Activated CD4-positive, alpha-beta T cell treated with anti-CD3 and anti-CD28 coated beads, Interleukin-2, amount 50 U/mL, for 16 hours (primary cell): ENCODE measurements around the gene LRWD1.
"Not testable (repeated sequence)": the region's sequence is repeated elsewhere in the genome, so short reads cannot be mapped to it uniquely, and the experiment has no call there.

Experiments used
- DNase-seq: peaks from one replicate; pipeline ENCODE4 v3.0.0-alpha.2; 2020

Gene LRWD1

DNA sequence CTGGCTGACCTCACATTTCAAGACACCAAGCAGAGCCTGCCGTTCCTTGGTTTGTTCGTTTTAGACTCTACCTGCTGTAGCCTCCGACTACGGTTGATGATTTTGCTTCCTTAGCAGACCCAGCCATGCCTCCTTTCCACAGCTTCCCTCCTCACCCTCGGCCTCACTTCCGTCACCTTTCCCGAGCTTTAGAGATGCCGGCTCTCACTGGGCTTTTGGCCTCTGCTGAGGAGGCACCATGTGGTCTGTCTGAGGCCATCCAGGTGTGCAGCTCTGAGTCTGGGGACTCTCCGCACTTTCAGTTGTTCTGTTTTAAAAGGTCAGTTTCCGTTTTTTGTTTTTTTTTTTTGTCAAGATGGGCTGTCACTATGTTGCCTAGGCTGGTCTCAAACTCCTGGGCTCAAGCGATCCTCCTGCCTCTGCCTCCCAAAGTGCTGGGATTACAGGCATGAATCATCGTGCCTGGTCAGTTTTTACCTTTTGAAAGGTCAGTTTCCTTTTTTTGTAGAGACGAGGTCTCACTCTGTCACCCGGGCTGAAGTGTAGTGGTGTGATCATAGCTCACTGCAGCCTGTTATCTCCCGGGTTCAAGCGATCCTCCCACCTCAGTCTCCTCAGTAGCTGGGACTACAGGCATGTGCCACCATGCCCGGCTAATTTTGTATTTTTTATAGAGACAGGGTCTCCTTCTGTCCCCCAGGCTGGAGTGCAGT is 19.7 kb upstream of the LRWD1 start:
- no peak for DNase-seq

DNA sequence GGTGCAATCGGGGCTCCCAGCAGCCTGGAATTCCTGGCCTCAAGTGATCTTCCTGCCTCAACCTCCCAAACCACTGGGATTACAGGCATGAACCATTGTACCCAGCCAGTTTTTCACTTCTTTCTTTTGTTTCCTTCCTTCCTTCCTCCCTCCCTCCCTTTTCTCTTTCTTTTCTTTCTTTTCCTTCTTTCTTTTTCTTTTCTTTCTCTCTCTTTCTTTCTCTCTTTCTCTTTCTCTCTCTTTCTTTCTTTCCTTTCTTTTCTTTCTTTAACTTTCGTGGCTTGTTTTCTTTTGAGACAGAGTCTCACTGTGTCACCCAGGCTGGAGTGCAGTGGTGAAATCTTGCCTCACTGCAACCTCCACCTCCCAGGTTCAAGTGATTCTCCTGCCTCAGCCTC is 19.1 kb upstream of the LRWD1 start:
- DNase-seq = no peak

DNA sequence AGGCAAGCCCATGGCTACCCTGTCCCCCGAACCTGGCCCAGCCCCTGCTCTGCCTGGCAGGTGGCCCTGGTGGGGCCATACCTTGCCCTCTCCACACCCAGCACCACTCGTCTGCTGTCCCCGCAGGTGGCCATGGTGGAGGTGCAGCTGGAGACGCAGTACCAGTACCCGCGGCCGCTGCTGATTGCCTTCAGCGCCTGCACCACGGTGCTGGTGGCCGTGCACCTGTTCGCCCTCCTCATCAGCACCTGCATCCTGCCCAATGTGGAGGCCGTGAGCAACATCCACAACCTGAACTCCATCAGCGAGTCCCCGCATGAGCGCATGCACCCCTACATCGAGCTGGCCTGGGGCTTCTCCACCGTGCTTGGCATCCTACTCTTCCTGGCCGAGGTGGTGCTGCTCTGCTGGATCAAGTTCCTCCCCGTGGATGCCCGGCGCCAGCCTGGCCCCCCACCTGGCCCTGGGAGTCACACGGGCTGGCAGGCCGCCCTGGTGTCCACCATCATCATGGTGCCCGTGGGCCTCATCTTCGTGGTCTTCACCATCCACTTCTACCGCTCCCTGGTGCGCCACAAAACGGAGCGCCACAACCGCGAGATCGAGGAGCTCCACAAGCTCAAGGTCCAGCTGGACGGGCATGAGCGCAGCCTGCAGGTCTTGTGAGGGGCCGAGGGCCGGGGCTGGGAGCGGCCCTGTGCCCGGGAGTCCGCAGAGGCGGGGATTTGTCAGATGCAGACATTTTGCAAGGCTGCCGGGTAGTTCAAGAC is 18.2 kb upstream of the LRWD1 start:
- DNase-seq = no peak

DNA sequence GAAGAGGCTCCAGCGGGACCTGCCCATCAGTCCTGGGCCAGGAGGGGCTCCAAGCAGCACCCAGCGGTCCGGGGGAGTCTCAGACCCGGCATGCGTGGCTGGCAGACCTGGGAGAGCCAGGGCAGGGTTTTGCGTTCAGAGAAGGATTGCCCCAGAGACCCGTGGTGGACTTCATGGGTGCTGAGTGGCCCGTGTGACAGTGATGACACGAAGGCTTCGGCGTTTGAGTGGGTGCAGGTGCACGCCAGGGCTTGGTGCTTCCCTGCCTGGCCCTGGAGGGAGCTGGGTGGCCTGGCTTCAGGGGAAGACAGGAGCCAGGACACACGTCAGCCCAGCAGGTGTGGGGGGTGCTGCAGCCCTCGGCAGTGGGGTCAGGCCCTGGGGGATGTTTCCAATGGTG is 17.5 kb upstream of the LRWD1 start:
- no peak for DNase-seq

DNA sequence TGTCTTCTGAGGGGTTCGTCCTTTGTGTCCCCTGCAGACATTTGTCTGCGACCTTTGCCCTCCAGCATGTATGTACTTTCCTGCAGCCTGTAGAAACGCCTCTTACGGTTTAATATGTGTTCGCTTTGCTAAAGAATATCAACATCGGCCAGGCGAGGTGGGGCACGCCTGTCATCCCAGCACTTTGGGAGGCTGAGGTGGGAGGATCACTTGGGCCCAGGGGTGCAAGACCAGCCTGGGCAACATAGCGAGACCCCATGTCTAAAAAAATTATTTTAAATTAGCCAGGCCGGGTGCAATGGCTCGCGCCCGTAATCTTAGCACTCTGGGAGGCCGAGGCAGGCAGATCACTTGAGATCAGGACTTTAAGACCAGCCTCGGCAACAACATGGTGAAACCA is 15.6 kb upstream of the LRWD1 start:
- DNase-seq = no peak

DNA sequence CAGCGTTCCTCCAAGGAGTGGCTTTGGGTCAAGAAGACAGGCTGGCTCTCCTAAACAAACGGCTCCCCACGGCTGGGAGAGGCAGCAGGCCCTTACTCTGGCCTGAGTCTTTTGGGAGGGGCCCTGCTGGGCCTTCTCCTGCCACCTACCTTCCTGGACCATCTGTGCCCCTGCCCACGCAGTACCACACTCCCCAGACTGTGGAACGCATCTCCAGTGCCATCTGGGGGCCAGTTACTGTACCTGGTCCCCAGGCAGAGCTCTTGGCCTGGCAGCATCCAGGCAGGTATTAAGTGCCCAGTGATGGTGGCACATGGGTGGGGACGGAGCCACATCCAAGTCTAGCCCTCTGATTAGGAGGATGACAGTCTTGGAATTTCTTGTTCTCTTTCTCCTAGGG is 14.5 kb upstream of the LRWD1 start:
- no peak for DNase-seq

DNA sequence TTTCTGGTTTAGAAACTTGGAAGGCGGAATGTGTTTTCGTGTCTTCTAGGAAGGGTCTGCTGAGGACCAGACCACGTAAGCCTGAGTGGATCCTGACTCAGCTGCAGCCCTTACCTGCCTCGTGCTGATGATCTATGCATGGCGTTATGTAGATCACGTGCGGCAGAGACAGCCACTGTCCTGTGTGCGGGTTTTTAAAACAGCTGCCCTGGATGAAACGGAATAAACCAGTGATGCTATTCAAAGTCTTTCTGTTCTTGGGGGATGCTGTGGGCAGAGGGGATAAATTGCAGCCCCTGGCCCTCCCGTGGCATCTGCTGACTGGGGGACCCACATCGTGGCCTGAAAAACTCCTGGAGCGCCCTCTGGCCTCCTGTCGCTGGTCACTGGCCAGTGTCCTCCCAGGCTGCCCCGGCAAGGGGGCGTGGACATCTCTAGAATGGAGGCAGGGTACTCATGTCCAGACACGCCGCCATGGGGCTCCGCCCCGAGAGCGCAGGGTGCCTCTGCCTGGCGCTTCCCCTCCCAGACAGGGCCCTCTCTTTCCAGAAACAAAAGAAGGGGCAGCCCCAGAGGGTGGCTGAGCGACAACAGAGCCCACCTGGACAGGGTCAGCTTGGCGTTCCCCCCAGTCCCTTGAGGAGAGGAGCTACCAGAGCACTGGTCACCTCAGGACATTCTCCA is 13.3 kb upstream of the LRWD1 start:
- no peak for DNase-seq

DNA sequence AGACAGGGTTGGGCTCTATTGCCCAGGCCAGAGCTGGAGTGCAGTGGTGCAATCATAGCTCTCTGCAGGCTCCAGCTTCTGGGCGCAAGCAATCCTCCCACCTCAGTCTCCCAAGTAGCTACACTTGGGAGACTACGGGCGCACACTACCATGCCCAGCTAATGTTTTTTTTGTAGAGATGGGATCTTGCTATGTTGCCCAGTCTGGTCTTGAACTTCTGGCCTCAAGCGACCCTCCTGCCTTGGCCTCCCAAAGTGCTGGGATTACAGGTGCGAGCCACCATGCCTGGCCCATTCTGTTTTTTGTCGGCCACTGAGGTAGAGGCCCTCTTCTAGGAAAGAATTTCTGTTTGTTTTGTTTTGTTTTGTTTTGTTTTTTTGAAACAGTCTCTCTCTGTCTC is 12.3 kb upstream of the LRWD1 start:
- DNase-seq = no peak

DNA sequence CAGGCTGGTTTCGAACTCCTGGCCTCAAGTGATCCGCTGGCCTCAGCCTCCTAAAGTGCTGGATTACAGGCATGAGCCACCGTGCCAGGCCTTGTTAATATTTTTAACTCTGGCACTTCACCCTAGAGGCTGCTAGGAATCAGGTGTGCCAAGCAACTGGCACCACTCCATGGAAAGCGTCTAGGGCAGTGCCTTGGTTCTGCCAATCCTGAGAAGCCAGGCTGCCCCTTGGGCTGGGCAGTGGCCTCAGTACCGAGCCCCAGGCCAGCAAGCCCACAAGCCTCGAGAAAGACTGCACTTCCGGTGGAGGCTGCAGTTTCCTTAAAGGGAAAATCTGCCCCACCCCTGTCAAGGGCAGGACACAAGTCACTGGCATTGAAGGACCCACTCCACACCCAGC is 11.5 kb upstream of the LRWD1 start:
- DNase-seq = no peak

DNA sequence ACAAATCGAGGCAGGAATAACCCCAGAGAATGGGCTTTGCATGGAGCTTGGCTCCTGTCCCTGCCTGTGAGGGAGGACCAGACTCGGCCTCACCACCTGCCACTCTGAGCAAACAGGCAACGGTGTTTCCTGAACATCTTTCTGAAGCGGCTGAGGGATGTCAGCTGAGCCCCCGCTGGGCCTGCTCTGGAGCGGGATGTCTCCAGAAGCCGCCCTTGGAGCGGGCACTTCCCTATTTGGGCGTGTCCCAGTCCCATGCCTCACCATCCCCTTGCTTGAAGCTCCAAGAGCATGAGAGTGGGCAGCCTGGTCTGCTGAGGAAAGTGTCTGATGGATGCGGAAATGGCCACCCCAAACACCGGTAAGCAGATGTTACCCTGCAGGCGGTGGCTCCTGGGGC is 10.3 kb upstream of the LRWD1 start:
- no peak for DNase-seq

DNA sequence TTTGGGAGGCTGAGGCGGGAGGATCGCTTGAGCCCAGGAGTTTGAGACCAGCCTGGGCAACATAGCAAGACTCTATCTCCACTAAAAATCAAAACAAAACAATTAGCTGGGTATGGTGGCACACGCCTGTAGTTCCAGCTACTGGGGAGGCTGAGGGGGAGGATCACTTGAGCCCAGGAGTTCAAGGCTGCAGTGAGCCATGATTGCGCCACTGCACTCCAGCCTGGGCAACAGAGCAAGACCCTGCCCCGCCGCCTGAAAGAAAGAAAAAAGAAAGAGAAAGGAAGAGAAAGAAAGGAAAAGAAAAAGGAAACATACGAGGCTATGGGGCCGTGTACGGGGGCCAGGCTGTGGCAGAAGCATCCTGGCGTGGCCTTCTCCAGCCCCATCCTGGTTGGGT is 9.9 kb upstream of the LRWD1 start:
- DNase-seq = not testable (repeated sequence)

DNA sequence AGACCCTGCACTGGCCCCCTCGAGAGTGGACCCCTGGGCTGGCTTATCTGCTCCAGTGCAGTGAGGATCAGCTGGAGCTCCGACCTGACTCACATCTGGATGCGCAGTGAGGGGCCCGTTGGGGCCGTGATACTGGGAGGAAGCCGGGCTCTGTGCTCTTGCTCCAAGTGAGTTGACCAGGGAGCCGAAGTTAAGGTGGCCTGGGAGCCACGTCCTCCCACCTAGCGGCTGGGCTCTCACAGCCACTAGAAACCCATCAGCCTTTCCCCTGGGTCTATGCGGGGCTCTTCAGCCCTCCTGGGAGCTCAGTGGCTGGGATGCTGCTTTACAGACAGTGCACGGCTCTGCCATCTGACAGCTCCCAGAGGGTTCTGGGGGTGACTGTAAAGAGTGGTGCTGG is 9.2 kb upstream of the LRWD1 start:
- DNase-seq = no peak

DNA sequence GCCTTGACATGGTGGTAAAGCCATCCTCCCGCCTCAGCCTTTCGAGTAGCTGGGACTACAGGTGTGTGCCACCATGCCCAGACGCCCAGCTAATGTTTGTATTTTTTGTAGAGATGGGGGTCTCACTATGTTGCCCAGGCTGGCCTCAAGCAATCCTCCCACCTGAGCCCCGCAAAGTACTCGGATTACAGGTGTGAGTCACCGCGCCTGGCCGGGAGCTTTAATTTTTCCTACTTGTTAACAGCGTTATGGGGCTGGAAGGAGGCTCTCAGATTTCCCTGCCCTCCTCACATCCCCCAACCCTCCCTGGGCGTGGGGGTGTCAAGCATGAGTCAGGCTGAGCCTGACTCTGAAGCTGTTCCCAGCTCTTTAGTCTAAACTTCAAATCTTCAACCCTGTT is 8.5 kb upstream of the LRWD1 start:
- DNase-seq = no peak

DNA sequence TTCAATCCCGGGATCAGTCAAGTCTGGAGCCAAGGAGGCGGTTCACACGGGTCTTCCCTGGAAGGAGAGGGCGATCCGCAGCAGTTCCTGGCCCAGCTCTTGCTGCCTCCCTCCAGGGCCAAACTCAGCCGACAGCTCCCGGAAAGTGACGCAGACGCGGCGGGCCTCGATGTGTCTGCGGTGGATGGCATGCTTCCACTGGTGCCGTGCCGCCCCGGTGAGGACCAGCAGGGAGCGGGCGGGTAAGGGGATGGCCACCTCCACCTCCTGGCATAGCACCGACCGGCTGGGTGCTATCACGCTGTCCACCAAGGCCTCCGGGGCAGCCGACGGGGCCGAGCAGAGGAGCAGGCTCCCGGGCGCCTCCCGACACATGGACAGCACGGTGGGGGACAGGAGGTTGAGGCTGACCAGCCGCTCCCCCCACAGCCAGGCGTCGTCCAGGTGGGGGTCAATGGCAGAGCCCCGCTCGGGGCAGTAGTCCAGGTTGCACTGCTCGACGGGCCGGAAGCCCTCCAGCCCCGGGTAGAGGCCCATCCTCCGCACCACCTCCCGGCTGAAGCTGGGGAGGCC is 7.3 kb upstream of the LRWD1 start:
- no peak for DNase-seq

DNA sequence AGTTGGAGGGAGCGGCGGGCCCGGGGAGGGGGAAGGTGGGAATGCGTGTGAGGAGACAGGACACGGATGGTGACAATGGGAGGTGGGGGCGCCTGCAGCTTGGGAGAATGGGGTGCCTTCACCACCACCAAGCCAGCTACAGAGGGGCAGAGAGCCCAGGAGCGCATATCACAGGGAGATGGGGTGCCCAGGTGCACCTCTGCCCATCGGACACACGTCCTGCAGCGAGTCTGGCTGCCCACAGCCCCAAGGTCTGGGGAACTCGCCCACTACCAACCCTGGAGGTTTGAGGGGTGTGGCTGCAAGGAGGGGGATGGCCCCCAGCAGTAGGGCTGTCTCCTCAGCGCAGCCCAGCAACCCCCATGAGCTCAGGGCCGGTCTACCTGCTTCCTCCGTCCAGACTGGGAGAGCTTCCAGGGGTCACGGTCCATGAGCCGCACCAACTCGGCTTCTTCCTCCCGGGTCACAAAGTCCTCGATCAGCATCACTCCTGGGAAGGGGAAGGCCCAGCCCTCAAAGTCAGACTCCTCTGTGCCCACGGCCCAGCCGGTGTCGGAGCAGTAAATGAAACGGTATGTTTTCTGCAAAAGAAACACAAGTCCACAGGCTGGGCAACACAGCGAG is 5.5 kb upstream of the LRWD1 start:
- no peak for DNase-seq

DNA sequence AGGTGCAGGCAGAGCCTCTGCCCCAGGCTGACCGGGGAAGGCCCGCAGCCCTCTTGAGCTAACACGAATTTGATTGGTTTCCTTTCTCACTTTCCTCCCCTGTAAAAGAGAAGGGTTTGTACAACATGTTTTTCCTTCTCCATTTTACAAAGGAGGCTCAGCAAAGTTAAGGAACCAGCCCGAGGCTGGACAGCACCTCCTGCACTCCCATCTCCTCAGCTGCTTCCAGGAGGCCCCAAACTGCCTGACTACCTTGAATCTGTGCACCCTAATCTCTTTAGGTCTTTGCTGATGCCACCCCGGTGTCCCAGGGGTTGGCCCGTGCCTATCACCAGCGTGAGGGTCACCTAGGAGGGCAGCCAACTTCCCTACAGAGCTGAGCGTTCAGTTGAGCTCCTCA is 4.3 kb upstream of the LRWD1 start:
- DNase-seq = no peak

DNA sequence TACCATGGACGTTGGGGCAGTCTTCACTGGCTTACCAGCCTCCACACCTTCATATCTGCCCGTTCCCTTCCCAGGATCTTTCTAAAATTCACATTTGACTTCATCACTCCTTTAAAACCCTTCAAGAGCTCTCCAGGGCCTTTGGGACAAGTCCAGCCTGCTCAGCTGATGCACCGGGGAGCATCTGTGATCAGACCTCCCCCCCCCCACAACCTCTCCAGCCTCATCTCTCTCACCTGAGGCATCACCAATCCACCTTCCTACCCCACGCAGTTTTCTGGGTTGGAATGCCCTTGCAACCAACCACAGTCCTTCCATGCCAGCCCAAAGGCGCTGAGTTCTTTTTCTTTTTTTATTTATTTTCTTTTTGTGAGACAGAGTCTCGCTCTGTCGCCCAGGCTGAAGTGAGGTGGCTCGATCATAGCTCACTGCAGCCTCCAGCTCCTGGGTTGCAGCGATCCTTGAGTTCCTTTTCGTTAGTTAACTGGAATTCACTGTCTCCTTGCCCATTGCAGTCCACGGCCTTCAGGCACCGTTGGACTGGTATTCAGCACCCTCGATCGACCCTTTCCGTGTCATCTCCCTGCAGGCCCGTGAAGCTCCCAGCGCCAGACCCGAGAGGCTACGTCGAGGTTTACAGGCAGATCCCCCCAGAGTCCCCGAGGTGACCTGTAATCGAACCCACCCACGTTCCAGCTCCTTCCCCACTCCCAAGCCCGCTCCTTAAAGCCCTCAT is 775 bp upstream of the LRWD1 start:
- no peak for DNase-seq

DNA sequence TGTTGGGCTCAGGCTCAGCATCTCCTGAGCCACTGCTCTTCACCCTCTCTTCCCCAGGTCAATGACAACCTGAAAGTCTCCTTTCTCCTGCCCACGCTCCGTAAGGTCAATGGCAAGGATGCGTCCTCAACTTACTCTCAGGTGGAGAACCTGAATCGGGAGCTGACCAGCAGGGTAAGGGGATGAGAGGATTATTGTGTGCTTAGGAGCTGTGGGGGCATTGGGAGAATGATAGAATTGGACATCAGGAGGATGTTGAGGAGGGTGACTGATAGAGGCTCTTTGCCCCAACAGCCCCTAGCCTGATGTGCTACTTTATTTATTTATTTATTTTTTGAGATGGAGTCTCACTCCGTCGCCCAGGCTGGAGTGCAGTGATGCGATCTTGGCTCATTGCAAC is 1.3 kb downstream of the LRWD1 start:
- no peak for DNase-seq

DNA sequence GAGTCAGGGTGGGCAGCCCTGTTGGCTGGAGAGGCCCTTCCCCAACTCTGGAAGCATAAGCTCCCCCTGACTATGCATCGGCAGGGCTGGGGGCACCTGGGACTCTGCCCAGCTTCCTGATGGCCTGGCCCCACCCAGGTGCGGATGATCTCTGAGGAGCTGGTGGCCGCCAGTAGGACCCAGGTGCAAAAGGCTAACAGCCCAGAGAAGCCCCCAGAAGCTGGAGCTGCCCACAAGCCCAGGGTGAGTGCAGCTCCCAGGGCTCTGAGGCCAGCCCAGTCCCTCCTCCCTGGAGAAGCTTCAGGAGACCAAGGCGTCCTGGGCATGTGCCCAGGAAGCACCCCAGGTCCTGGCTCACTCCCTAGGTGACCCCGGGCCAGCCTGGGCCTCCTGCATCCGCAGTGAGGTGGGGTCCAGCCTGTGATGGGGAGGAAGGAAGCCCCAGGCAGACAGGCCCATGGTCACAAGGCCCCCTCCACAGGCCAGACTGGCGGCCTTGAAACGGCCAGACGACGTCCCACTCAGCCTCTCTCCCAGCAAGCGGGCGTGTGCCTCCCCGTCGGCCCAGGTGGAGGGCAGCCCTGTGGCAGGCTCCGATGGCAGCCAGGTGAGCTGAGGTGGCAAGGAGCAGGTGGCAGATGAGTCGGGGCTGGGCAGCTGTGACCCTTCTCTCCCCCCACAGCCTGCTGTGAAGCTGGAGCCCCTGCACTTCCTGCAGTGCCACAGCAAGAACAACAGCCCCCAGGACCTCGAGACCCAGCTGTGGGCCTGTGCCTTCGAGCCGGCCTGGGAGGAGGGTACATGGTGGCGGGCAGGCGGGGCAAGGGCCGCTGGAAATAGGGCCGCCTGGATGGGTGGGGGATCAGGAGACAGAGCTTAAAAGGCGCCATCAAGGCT is 3.0 kb downstream of the LRWD1 start:
- DNase-seq = no peak

DNA sequence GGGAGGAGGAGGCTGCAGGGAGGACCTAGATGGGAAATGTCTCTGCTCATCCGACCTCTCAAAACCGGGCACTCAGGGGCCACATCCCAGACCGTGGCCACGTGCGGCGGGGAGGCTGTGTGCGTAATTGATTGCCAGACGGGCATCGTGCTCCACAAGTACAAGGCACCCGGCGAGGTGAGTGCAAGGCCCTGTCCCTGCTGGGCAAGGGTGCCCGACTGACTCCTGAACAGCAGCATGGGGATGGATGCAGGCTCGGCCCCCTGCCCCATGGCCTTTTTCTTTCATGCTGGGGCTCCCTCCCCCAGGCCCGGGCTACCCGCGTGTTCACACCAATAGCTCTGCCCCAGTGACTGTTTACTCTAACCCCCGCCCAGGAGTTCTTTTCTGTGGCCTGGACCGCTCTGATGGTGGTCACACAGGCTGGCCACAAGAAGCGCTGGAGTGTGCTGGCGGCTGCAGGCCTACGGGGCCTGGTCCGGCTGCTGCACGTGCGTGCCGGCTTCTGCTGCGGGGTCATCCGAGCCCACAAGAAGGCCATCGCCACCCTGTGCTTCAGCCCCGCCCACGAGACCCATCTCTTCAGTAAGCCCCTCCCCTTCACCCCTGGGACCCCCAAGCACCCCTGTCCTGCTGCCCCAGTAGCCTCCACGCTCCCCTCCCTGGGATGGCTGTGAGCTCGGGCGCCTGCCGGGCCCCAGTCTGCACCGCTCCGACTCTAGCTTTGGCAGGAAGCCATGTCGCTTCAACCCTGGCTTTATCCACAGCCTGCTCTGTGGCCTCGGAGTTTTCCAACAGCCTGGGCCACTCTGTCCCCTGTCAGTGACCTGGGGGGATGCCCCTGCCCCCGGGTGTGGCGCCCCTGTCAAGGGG is 3.9 kb downstream of the LRWD1 start:
- DNase-seq = no peak
